KMS-11 (cell line): Measurements from ENCODE around the gene CALML3.

ENCODE experiments used
- H2AFZ ChIP-seq: fragments of 200-600 bp; sonication (generic); 2 replicates; pipeline ENCODE4 v1.6.1; 2016; ENCODE audit warnings: antibody characterized with exemption, mixed run types, low read depth
- H3K27ac ChIP-seq: fragments of 200-600 bp; sonication (generic); 2 replicates; pipeline ENCODE4 v1.6.1; 2016; ENCODE audit warnings: mild to moderate bottlenecking, mixed run types
- H3K27me3 ChIP-seq: fragments of 200-600 bp; sonication (generic); 2 replicates; pipeline ENCODE4 v1.6.1; 2017; ENCODE audit warnings: mild to moderate bottlenecking, low read depth, mixed run types, moderate library complexity; ENCODE audit not compliant: insufficient read depth
- H3K36me3 ChIP-seq: fragments of 200-600 bp; sonication (generic); 2 replicates; pipeline ENCODE4 v1.6.1; 2017; ENCODE audit warnings: mild to moderate bottlenecking, mixed run types; ENCODE audit not compliant: insufficient read depth
- H3K4me1 ChIP-seq: fragments of 200-600 bp; sonication (generic); 2 replicates; pipeline ENCODE4 v1.6.1; 2016; ENCODE audit warnings: mild to moderate bottlenecking, low read depth, mixed run types; ENCODE audit not compliant: poor library complexity, severe bottlenecking
- H3K4me2 ChIP-seq: fragments of 200-600 bp; sonication (generic); 2 replicates; pipeline ENCODE4 v1.7.0; 2016; ENCODE audit warnings: mild to moderate bottlenecking, mixed run types
- H3K4me3 ChIP-seq: fragments of 200-600 bp; sonication (generic); IDR thresholded peaks from 2 replicates; pipeline ENCODE4 v1.6.1; 2017; ENCODE audit warnings: low read depth, low read length, mixed read lengths; ENCODE audit not compliant: insufficient read depth
- H3K79me2 ChIP-seq: fragments of 200-600 bp; sonication (generic); 2 replicates; pipeline ENCODE4 v1.6.1; 2016; ENCODE audit warnings: low read depth, mixed run types; ENCODE audit not compliant: insufficient read depth
- H3K9ac ChIP-seq: fragments of 200-600 bp; sonication (generic); 2 replicates; pipeline ENCODE4 v1.6.1; 2016; ENCODE audit warnings: mild to moderate bottlenecking, mixed run types
- H4K20me1 ChIP-seq: fragments of 200-600 bp; sonication (generic); 2 replicates; pipeline ENCODE4 v1.6.1; 2016; ENCODE audit warnings: mild to moderate bottlenecking, mixed run types; ENCODE audit not compliant: insufficient read depth
- CTCF ChIP-seq: fragments of 200-600 bp; sonication (generic); conservative IDR thresholded peaks from 2 replicates; pipeline ENCODE4 v1.6.1; 2017; ENCODE audit warnings: low read depth, mild to moderate bottlenecking, antibody characterized with exemption, low read length, moderate library complexity, mixed read lengths

CALML3 gene

GRCh38 chr10:5502061-5502521, 22.7 kb upstream of the CALML3 start:
- TF ChIP-seq CTCF = no peak
- H3K79me2 ChIP-seq = no peaks in the 10 kb centered on the region
- H3K9ac ChIP-seq = no peak overlapping the region
- no peaks in the 10 kb centered on the region for H3K4me1 ChIP-seq
- H3K27me3 ChIP-seq = no peaks in the 10 kb centered on the region
- H3K4me3 ChIP-seq = no peak overlapping the region
- no peak overlapping the region for H3K27ac ChIP-seq
- no peaks in the 10 kb centered on the region for H4K20me1 ChIP-seq
- no peak overlapping the region for H3K4me2 ChIP-seq
- no peaks in the 10 kb centered on the region for H3K36me3 ChIP-seq
- no peak overlapping the region for H2AFZ ChIP-seq

DNA sequence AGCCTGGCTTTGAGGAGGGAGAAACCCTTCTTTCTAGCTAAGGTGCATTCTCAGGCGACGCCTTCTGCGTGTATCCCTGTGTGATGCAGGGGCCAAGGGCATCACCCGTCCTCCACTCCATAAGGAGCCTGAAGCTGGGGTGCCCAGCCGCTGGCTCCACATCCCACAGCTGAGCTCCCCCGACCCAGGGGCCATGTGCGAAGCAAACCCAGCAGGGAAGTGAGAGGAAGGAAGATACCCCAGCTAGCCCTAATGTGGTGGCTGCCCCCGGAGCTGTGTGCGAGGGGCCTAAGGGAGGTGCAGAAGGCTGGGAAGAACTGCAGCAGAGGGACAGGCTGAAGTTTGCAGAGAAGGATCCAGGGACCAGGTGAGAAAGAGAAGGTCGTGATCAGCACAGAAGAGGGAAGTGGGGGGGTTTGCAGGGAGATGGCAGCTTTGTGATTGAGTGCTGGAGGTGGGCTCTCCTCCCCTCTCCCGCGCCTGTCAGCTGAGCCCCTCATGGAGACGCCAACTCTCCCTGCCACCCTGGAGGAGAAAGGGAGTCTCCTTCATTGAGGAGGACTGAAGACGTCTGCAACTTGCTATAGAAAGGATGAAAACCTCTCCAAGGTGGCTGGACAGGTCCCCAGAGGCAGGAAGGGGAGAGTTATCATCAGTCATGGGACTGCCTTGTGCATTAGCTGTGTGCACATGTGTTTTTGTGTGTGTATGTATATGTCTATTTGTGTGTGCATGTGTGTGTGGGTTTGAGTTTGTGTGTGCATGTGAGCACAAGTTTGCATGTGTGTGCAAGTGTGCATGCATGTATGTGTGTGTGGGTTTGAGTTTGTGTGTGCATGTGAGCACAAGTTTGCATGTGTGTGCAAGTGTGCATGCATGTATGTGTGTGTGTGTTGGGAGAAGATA, 21.9 kb upstream of the CALML3 start:
- no peaks in the 10 kb centered on the region for H3K27me3 ChIP-seq
- no peak overlapping the region for H3K27ac ChIP-seq
- no peak overlapping the region for H3K9ac ChIP-seq
- H3K4me1 ChIP-seq = no peaks in the 10 kb centered on the region
- no peaks in the 10 kb centered on the region for H3K79me2 ChIP-seq
- no peaks in the 10 kb centered on the region for H4K20me1 ChIP-seq
- no peak overlapping the region for H3K4me3 ChIP-seq
- no peak overlapping the region for H2AFZ ChIP-seq
- H3K36me3 ChIP-seq = no peaks in the 10 kb centered on the region
- H3K4me2 ChIP-seq = no peak overlapping the region
- no peak for TF ChIP-seq CTCF

DNA sequence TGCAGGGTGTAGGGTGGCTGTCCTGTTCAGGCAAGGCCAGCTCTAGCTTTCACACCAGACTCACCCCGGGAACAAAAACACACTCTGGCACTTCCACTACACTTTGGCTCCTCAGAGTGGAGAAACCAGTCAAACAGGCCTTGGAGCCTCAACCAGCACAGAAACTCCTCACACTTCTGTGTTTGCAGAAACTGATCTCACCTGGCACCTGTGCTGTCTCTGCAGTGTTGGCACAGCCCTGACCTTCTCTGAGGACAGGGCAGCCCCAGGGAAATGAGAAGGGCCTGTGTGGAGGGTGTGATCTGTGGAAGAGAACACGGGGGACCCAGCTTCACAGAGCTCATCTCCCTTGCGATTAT, 21.3 kb upstream of the CALML3 start:
- Histone ChIP-seq H3K4me3 (no peak overlapping the region), H3K27ac (no peak overlapping the region), H2AFZ (no peak overlapping the region), H3K4me2 (no peak overlapping the region), H3K4me1 (no peaks in the 10 kb centered on the region), H3K36me3 (no peaks in the 10 kb centered on the region), H4K20me1 (no peaks in the 10 kb centered on the region), H3K27me3 (no peaks in the 10 kb centered on the region), H3K9ac (no peak overlapping the region), H3K79me2 (no peaks in the 10 kb centered on the region)
- TF ChIP-seq CTCF = no peak

GRCh38 chr10:5504146-5505072, 20.4 kb upstream of the CALML3 start:
- Histone ChIP-seq H4K20me1 (no peaks in the 10 kb centered on the region), H3K4me3 (no peak overlapping the region), H3K27ac (no peak overlapping the region), H3K79me2 (no peaks in the 10 kb centered on the region), H3K36me3 (no peaks in the 10 kb centered on the region), H2AFZ (no peak overlapping the region), H3K4me2 (no peak overlapping the region), H3K4me1 (no peaks in the 10 kb centered on the region), H3K9ac (no peak overlapping the region), H3K27me3 (no peaks in the 10 kb centered on the region)
- TF ChIP-seq CTCF = no peak
